Fibroblast of pulmonary artery (primary cell): ENCODE measurements around the gene TXNRD2.
"Not testable (repeated sequence)": the region's sequence is repeated elsewhere in the genome, so short reads cannot be mapped to it uniquely, and the experiment has no call there.

ENCODE experiments used
- DNase-seq: peaks from one replicate; pipeline ENCODE4 v3.0.0-alpha.2; 2010; ENCODE audit warnings: low read depth
- H3K4me3 ChIP-seq: replicated peaks from 2 replicates; pipeline ENCODE4 v1.5.1; 2011; ENCODE audit warnings: low read depth, mild to moderate bottlenecking, control low read depth, low read length, moderate library complexity
- CTCF ChIP-seq: IDR thresholded peaks from 2 replicates; pipeline ENCODE4 v1.5.1; 2011; ENCODE audit warnings: mild to moderate bottlenecking, control low read depth, low read length, inconsistent platforms; ENCODE audit errors: missing control alignments

Gene TXNRD2

GRCh38 chr22:19940536-19941364, 868 bp downstream of the TXNRD2 start:
- no peak for TF ChIP-seq CTCF
- no peak for DNase-seq
- peak overlapping the region; percentile 83 for H3K4me3 ChIP-seq

DNA sequence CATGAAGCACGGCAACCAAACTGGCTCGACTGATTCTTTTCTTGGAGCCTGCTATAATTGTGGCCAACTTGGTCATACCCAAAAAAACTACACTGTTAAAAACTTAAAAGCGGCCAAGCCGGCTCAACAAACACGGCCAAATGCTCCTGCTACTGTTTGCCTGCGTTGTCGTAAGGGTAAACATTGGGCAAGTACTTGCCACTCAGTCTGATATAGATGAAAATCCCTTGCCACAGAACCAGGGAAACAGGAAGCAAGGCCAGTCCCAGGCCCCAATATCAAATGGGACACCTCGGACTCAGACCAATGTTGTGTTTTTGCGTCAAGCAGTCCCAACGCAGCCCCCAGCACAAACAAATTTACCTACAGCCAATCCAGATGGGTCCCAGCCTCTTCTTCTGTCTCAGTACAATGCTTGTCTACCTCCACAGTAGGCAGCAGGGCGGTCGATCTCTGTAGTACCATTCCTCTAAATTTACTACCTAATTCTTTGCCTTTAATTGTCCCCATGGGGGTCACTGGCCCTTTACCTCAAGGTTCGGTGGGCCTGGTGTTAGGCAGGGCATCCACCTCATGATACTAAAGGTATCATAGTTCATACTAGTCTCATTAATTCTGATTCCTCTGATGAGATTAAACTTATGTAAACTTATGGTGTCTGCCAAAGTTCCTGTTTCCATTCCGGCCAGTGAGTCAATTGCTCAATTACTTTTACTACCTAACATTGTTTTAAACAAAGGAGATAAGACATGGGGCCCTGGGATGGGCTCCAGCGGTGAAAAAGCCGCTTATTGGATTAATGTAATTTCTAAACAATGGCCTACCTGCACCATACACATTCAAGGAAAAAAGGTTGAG, 3.8 kb downstream of the TXNRD2 start:
- peak; percentile 26 for DNase-seq
- H3K4me3 ChIP-seq, result no peak overlapping the region
- no peak for TF ChIP-seq CTCF

- no peak for TF ChIP-seq CTCF
- no peak for DNase-seq
- no peak overlapping the region for H3K4me3 ChIP-seq
These were observed 5.1 kb downstream of the TXNRD2 start for GRCh38 chr22:19936513-19936912.

DNA sequence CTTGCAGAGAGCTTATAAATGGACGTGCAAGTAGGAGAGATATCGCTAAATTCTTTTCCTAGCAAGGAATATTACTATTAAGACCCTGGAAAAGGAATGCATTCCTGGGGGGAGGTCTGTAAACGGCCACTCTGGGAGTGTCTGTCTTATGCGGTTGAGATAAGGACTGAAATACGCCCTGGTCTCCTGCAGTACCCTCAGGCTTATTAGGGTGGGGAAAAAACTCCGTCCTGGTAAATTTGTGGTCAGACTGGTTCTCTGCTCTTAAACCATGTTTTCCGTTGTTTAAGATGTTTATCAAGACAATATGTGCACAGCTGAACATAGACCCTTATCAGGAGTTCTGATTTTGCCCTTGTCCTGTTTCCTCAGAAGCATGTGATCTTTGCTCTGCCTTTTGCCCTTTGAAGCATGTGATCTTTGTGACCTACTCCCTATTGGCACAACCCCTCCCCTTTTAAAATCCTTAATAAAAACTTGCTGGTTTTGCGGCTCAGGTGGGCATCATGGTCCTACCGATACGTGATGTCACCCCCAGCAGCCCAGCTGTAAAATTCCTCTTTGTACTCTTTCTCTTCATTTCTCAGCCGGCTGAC, 6.4 kb downstream of the TXNRD2 start:
- DNase-seq, H3K4me3 ChIP-seq: not testable (repeated sequence)

GRCh38 chr22:19933341-19934241, 8.0 kb downstream of the TXNRD2 start:
- no peak for DNase-seq
- no peak for TF ChIP-seq CTCF
- H3K4me3 ChIP-seq, result no peak overlapping the region

DNA sequence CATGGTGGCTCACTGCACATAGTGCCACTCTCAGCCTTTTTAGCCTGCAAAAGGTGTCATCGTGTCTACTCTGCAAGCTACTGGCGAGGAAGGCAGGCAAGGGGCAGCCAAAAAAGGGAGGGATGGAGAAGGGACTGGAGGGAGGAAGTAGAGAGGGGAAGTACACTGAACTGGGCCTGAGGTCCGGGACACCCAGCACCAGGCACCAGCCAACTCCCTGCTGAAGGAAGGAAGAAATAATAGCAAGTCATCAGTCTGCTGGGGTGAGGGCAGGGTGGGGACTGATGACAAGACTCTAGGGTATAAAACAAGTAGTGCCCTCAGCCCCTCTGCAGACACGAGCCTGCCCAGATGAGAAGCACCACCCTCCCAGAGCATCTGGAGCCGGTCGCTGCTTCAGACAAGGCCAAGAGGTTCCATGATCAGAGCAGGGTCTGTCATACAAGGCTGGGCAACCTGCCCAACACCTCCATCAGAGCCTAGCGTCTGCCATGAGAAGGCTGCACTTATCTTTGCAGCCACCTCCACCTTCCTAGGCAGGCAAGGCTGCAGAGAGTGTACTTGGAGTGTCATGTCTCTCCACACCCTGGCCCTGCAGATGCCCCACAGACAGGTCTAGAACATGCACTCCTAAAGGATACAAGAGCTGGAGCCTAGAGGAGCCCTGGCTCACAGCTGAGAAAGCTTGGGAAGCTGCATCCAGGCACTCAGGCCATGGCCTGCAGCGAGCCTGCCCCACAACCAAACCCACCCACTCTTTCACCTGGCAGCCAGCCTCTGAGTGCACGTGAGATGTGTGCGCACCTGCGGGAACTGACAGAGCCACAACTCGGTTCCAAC, 9.0 kb downstream of the TXNRD2 start:
- no peak for DNase-seq
- TF ChIP-seq CTCF, result no peak
- no peak overlapping the region for H3K4me3 ChIP-seq
